Endothelial cell of hepatic sinusoid (primary cell): ENCODE data around the gene CLPSL2.

Experiments
- in situ Hi-C: cut with HindIII; loops from 2 replicates; pipeline ENCODE4 v1.10.0; 2017; ENCODE audit warnings: low sequenced_read_pairs

The CLPSL2 gene

GRCh38 chr6:35746516-35746915 lies 29.9 kb upstream of the CLPSL2 start:
- in situ Hi-C loops: no loop called here

GRCh38 chr6:35747877-35748276 lies 28.5 kb upstream of the CLPSL2 start:
- in situ Hi-C loops: no loop called here

GRCh38 chr6:35750557-35750956 lies 25.8 kb upstream of the CLPSL2 start:
- in situ Hi-C loops: loop anchor here (5.0 kb wide), 1 partner anchor 47 kb away; the partner anchor contains the start of gene CLPS

GRCh38 chr6:35751594-35751993 lies 24.8 kb upstream of the CLPSL2 start:
- in situ Hi-C loops: loop anchor here (5.0 kb wide), 1 partner anchor 46 kb away; the partner anchor contains the start of gene CLPS

- in situ Hi-C loops: loop anchor here (5.0 kb wide), 1 partner anchor 45 kb away; the partner anchor contains the start of gene CLPS
Measured at GRCh38 chr6:35752330-35752729, 24.1 kb upstream of the CLPSL2 start.

GRCh38 chr6:35754452-35755277 lies 21.7 kb upstream of the CLPSL2 start:
- in situ Hi-C loops: loop anchor here (5.0 kb wide), 1 partner anchor 43 kb away; the partner anchor contains the start of gene CLPS

GRCh38 chr6:35755278-35755924 lies 21.0 kb upstream of the CLPSL2 start:
- in situ Hi-C loops: no loop called here

GRCh38 chr6:35757456-35758123 lies 18.8 kb upstream of the CLPSL2 start:
- in situ Hi-C loops: no loop called here

GRCh38 chr6:35759426-35759825 lies 17.0 kb upstream of the CLPSL2 start:
- in situ Hi-C loops: no loop called here

- in situ Hi-C loops: no loop called here
Measured at GRCh38 chr6:35765739-35766138, 10.7 kb upstream of the CLPSL2 start.

GRCh38 chr6:35769211-35769610 lies 7.2 kb upstream of the CLPSL2 start:
- in situ Hi-C loops: no loop called here

- in situ Hi-C loops: no loop called here
Measured at GRCh38 chr6:35771343-35771627, 5.1 kb upstream of the CLPSL2 start.

- in situ Hi-C loops: no loop called here
Measured at GRCh38 chr6:35774116-35774794, 2.1 kb upstream of the CLPSL2 start.

- in situ Hi-C loops: no loop called here
Measured at GRCh38 chr6:35775031-35775430, 1.4 kb upstream of the CLPSL2 start.

- in situ Hi-C loops: no loop called here
Measured at GRCh38 chr6:35777356-35778102, 1.1 kb downstream of the CLPSL2 start.

GRCh38 chr6:35778437-35778836 lies 2.0 kb downstream of the CLPSL2 start:
- in situ Hi-C loops: no loop called here

- in situ Hi-C loops: no loop called here
Measured at GRCh38 chr6:35780719-35781118, 4.3 kb downstream of the CLPSL2 start, which contains the start of gene CLPSL1. TSS of gene CLPSL1 (plus strand) at chr6:35781019. CDS start at chr6:35781111, 92 bp downstream.

GRCh38 chr6:35781290-35781689 lies 4.9 kb downstream of the CLPSL2 start:
- in situ Hi-C loops: no loop called here

- in situ Hi-C loops: no loop called here
Measured at GRCh38 chr6:35782424-35782823, 6.0 kb downstream of the CLPSL2 start.

GRCh38 chr6:35784200-35784599 lies 7.8 kb downstream of the CLPSL2 start:
- in situ Hi-C loops: no loop called here
